ENCODE data around the gene CDK5R1. TPM values are rescaled to one million over a fixed set of nuclear protein-coding genes. Genes with fewer than 3 reads are reported as not detected.

Gene CDK5R1
- total RNA-seq, 1 donor, result 0.86 TPM

- H3K4me3 ChIP-seq (ENCODE audit: low read depth, low read length), result no peak overlapping the region
- DNase-seq (ENCODE audit: low read depth), result no peak
- no peak for TF ChIP-seq CTCF (IDR thresholded peaks at IDR 0.05; ENCODE audit: insufficient read depth, low read depth, low read length)
Measured at GRCh38 chr17:32467949-32468348, 18.8 kb upstream of the CDK5R1 start.

GRCh38 chr17:32470405-32471167 is 16.2 kb upstream of the CDK5R1 start:
- no peak for TF ChIP-seq CTCF (IDR thresholded peaks at IDR 0.05; ENCODE audit: insufficient read depth, low read depth, low read length)
- no peak overlapping the region for H3K4me3 ChIP-seq (ENCODE audit: low read depth, low read length)

GRCh38 chr17:32471652-32472051 is 15.1 kb upstream of the CDK5R1 start:
- no peak overlapping the region for H3K4me3 ChIP-seq (ENCODE audit: low read depth, low read length)
- no peak for TF ChIP-seq CTCF (IDR thresholded peaks at IDR 0.05; ENCODE audit: insufficient read depth, low read depth, low read length)
- no peak for DNase-seq (ENCODE audit: low read depth)

More at GRCh38 chr17:32470405-32471167, 16.2 kb upstream of the CDK5R1 start:
- no peak for DNase-seq (ENCODE audit: low read depth)

- no peak for TF ChIP-seq CTCF (IDR thresholded peaks at IDR 0.05; ENCODE audit: insufficient read depth, low read depth, low read length)
- no peak overlapping the region for H3K4me3 ChIP-seq (ENCODE audit: low read depth, low read length)
- no peak for DNase-seq (ENCODE audit: low read depth)
Measured at GRCh38 chr17:32475258-32475657, 11.5 kb upstream of the CDK5R1 start.

GRCh38 chr17:32477220-32477619 is 9.6 kb upstream of the CDK5R1 start:
- TF ChIP-seq CTCF (IDR thresholded peaks at IDR 0.05; ENCODE audit: insufficient read depth, low read depth, low read length), result no peak
- no peak for DNase-seq (ENCODE audit: low read depth)

GRCh38 chr17:32479074-32479617 is 7.6 kb upstream of the CDK5R1 start:
- no peak for TF ChIP-seq CTCF (IDR thresholded peaks at IDR 0.05; ENCODE audit: insufficient read depth, low read depth, low read length)
- no peak for DNase-seq (ENCODE audit: low read depth)
- H3K4me3 ChIP-seq (ENCODE audit: low read depth, low read length), result no peak overlapping the region

More at GRCh38 chr17:32477220-32477619, 9.6 kb upstream of the CDK5R1 start:
- no peak overlapping the region for H3K4me3 ChIP-seq (ENCODE audit: low read depth, low read length)
